WI38 (cell line): ENCODE results near the gene RNH1.

ENCODE experiments used
- H3K4me3 ChIP-seq: 2 replicates; pipeline ENCODE4 v1.5.1; 2011; ENCODE audit warnings: low read depth, mild to moderate bottlenecking, control low read depth, low read length
- CTCF ChIP-seq: IDR thresholded peaks from 2 replicates; pipeline ENCODE4 v1.5.1; 2012; ENCODE audit warnings: low read depth, mild to moderate bottlenecking, control low read depth, low read length

The RNH1 gene

GRCh38 chr11:498297-499181 is 8.5 kb downstream of the RNH1 start:
- no peak overlapping the region for H3K4me3 ChIP-seq
- TF ChIP-seq CTCF: no peak

GRCh38 chr11:497565-498296 is 9.3 kb downstream of the RNH1 start:
- no peak for TF ChIP-seq CTCF

GRCh38 chr11:496834-497564 is 10.0 kb downstream of the RNH1 start:
- TF ChIP-seq CTCF: no peak
- no peak overlapping the region for H3K4me3 ChIP-seq

More at GRCh38 chr11:497565-498296, 9.3 kb downstream of the RNH1 start:
- no peak overlapping the region for H3K4me3 ChIP-seq

GRCh38 chr11:495537-495931 is 11.5 kb downstream of the RNH1 start:
- no peak overlapping the region for H3K4me3 ChIP-seq
- no peak for TF ChIP-seq CTCF

GRCh38 chr11:494761-495536 is 12.1 kb downstream of the RNH1 start:
- H3K4me3 ChIP-seq: no peak overlapping the region
- no peak for TF ChIP-seq CTCF

- no peak overlapping the region for H3K4me3 ChIP-seq
- TF ChIP-seq CTCF: no peak
These were observed 14.4 kb downstream of the RNH1 start for GRCh38 chr11:492427-493226.
